ENCODE data around the gene UBE2E2.

DNA sequence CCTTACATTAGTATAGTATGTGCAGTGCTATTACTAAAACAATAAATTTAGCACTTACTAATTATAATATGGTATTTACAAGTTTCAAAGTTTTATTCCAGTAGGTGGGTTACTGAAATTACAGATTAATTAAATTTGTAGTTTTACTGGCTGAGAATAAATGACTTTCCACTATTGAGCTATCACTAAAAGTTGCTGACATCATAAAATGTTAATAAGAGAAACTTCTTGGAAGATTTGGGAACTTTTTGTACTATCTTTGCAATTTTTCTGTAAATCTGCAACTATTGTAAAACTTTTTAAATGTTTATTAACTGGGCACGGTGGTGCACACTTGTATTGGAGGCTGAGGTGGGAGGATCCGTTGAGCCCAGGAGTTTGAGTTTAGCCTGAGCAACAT lies 247.7 kb downstream of the UBE2E2 start:
- TF ChIP-seq, protein P1, sequence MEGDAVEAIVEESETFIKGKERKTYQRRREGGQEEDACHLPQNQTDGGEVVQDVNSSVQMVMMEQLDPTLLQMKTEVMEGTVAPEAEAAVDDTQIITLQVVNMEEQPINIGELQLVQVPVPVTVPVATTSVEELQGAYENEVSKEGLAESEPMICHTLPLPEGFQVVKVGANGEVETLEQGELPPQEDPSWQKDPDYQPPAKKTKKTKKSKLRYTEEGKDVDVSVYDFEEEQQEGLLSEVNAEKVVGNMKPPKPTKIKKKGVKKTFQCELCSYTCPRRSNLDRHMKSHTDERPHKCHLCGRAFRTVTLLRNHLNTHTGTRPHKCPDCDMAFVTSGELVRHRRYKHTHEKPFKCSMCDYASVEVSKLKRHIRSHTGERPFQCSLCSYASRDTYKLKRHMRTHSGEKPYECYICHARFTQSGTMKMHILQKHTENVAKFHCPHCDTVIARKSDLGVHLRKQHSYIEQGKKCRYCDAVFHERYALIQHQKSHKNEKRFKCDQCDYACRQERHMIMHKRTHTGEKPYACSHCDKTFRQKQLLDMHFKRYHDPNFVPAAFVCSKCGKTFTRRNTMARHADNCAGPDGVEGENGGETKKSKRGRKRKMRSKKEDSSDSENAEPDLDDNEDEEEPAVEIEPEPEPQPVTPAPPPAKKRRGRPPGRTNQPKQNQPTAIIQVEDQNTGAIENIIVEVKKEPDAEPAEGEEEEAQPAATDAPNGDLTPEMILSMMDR (IDR thresholded peaks at IDR 0.05) = no peak
- no peak for TF ChIP-seq POLR2AphosphoS5 (IDR thresholded peaks at IDR 0.05)
- no peak for TF ChIP-seq POLR2A (IDR thresholded peaks at IDR 0.05)
